GM19397 (cell line): ENCODE measurements around the gene SCYGR3.
"Not testable (repeated sequence)": the region's sequence is repeated elsewhere in the genome, so short reads cannot be mapped to it uniquely, and the experiment has no call there.

Experiments used
- ATAC-seq: cut with Tn5 transposase; IDR thresholded peaks from one replicate; pipeline ENCODE4 v1.9.1; 2021; ENCODE audit warnings: mild to moderate bottlenecking, moderate library complexity; ENCODE audit not compliant: unreplicated experiment

SCYGR3 gene

DNA sequence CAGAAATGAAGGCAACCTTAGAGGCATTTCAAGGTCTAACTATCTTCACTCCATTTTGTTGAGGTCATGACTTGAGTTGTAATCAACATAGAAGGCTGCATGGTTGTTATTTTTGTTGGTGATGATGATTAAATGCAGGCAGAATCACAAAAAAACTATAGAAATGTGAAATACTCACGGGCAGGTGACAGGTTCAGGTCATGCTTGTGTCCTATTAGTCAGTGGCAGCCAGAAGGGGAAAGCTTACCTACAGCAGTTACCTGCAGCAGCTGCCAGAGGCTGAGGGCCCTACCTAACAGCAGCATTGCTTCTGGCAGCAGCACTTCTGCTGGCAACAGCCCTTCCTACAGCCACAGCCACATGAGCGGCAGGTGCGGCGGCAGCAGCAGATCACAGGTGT is 394 bp downstream of the SCYGR3 start:
- ATAC-seq, result no peak

DNA sequence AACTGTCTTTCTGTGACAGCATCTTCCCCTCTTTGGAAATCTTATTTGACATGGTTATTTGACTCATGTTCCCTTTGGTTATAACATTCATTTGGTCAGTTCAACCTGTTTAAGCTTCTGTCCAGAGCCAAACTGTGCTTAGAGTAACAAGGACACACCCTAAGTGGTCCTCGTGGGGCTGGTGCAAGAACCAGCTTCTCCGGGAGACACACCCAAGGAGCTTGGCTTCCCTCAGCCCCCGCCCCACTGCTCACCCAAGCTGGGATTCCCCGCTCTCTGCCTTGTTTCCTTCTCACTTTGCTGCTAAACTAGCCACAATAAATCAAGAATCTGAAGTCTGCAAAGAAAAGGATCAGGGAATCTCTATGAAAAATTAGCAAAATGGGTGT is 1.4 kb downstream of the SCYGR3 start:
- no peak for ATAC-seq

DNA sequence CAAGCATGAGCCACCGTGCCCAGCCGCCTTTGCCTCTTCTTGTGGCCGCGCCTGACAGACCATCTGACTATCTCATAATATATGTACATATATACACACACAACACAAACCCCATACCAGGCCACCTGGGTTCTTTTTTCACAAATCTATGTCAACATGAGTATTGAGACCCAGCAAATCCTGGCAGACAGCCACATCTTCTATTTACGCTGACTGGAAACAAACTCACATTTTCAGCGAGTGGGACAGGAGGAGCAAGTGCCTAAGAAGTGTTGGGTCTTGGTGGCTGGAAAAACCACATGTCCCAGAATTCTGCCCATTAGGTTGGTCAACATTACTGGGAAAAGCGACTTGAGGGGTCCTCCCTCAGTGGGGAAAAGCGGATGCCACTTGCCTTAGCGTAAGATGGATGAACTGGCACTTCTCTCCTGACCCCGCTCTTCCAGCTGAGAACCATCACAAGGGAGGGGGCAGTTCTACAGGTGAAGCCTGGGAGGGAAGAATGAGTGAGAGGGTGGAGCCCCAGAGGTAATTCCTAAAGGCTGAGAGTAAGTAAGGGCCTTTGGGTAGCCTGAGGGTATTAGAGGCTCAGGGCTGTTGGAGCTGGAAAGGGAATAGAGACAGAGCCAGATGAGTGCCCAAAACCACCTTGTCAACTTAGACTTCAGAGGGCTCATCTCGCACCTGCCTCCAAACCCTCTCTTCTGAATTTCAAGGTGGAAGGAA is 1.9 kb downstream of the SCYGR3 start:
- ATAC-seq, result no peak

DNA sequence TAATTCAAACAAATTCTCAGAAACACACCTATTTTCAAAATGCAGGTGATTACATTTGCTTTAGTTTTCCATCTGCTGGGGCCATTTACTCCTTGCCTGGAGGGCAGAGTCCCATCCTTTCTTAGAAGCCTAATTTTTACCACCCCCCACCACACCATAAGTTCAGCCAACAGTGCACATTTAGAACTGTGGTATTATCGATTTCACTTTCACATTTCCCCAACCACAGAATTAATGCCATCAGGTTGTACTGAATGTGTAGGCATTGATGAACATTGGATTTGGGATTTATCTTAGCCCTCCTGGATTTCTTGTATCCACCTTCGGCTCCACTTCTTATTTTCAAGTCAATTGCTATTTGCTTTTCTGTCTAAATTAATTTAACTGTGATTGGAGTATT is 4.5 kb downstream of the SCYGR3 start:
- ATAC-seq, result no peak

DNA sequence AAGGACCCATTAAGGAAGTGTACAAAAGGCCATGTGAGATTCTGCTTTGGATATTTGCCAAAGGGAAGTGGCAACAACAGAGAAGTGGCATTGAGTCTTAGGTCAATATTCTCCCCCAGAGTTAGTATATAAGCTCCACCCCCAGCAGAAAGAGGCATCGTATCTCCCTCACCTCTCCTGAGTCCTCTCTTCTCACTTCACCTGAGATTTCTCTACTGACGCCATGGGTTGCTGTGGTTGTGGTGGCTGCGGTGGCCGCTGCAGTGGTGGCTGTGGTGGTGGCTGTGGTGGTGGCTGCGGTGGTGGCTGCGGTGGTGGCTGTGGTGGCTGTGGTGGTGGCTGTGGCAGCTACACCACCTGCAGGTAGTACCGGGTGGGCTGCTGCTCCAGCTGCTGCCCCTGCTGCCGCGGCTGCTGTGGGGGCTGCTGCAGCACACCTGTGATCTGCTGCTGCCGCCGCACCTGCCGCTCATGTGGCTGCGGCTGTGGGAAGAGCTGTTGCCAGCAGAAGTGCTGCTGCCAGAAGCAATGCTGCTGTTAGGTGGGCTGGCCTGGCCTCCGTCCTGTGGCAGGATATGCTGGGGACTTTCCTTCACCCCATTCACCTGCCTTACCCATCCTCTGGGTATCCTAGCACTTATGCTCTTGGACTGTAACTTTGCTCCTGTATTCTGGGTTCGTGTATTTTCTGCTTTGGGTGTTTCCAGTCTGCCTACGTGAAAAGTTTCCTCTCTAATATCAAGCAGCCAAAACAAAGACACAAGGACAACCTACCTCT is 5.9 kb downstream of the SCYGR3 start:
- peak; percentile 50 for ATAC-seq

DNA sequence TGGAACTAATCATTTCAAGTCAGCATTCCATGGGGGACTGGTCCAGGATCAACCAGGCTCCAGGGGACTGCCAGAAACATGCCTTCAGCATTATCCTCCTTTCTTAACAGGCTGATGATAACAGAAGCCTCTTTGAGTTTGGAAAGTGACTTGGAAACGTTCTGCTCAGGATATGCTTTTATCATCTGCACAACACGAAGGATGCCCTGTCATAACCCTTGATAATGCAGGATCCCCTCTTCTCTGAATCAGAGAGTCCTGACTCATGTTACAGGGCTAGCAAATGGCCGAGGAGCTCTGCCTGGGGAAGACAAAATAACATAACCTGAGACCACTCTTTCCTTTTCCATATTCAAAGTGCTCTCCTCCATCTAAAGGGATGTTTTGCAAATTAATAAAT is 6.7 kb downstream of the SCYGR3 start:
- no peak for ATAC-seq

DNA sequence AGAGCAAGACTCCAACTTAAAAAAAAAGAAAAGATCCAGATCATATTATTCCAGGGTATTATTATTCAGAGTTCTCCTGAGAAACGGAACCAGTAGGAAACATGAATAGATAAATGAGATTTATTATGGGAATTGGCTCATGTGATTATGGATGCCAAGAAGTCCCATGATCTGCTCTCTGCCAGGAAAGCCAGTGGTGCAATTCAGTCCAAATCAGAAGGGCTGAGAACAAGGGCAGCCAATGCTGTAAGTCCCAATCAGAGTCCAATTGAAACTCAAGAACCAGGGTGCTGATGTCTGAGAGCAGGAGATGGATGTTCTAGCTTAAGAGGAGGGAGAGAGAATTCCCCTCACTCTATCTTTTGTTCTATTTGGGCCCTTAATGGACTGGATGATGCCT is 8.2 kb downstream of the SCYGR3 start:
- no peak for ATAC-seq

DNA sequence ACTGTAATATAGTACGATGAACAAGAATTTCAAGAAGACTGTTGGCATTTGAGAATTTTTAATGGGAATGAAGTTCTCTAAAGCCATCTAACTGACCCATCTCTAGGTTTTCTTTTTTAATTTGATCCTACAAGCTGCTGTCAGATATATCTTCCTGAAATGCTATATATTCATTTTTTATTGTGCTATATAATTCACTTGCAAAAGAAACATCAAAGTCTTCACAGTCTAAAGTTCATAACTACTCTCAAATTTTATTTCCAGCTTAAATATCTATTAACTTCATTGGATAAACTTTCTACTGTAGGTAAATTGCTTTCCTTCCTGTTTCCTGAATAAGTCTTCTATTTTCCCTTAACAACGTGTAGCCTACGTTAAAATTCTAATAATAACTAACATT is 12.3 kb downstream of the SCYGR3 start:
- ATAC-seq, result no peak

DNA sequence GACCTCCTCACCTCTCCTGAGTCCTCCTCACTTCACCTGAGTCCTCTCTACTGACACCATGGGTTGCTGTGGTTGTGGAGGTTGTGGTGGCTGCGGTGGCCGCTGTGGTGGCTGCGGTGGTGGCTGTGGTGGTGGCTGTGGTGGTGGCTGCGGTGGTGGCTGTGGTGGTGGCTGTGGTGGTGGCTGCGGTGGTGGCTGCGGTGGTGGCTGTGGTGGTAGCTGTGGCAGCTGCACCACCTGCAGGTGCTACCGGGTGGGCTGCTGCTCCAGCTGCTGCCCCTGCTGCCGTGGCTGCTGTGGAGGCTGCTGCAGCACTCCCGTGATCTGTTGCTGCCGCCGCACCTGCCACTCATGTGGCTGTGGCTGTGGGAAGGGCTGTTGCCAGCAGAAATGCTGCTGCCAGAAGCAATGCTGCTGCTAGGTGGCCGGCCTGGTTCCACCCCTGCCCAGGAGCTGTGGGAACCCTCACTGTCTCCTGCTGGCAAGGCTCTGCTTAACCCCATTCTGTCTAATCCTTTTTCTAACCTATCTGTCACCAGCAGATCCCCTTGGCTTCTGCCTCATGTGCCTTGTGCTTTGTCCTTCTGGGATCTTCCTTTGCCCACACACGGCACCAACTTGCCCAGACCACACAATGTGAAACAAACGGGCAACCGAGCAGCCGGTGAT is 15.7 kb downstream of the SCYGR3 start, which contains the start of gene SCYGR2:
SCYGR2 (plus strand) TSS at position 59 of the 669 bp plus-strand sequence; CDS start at position 59, 0 bp downstream.
- ATAC-seq, result not testable (repeated sequence)

DNA sequence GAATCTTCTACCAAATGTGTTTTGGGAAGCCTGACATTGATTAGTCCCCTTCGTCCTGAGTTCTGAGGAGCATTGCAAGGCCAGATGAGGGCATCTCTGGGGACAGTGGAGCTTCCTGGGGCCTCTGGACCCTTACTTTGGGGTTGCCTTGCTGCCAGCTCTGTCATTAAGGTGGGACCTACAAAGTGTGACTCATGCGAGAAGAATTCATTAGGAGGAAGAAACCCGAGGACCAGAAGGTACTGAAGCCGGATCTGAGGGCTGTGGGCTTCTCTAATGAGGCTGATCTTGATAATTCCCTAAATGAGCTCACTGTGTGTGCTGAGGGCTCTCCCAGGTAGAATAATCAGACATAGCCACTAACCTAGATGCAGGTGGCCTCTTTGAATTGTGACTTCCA is 16.6 kb downstream of the SCYGR3 start:
- no peak for ATAC-seq

DNA sequence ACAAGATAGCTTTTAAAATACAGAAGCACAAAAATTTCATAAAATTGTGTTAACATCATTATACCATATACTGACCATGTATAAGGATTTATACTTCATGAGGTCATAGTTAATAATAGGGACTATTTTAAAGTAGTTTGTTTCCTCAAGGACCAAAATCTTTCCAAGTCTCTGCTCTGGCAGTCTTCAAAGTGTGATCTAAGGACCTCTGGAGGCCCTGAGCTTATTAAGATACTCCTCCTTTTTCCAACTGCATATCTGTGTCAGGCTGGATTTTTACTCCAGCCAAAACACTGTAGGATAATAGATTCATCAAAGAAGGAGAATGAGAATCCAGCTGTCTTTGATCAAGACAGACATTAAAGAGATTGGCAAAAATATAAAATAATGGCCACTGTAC is 17.6 kb downstream of the SCYGR3 start:
- ATAC-seq, result no peak

DNA sequence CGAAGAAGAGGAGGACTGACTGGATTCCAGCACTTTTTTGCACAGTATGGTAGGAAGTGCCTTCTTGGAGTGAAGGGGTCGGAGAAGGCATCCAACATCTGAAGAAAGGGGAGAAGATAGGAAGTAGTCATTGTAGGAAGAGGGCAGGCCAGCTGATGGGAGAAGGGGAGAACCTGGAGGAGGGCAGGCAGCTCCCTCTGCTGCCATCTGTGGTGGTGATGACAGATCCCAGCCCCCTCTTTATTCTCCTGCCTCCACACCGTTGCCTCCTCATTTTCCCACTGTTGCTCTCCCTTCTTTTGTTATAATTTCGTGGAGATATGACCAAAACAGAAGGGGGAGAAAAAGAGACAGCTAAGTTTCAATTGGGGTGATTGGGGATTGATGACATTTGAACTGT is 18.8 kb downstream of the SCYGR3 start:
- no peak for ATAC-seq

DNA sequence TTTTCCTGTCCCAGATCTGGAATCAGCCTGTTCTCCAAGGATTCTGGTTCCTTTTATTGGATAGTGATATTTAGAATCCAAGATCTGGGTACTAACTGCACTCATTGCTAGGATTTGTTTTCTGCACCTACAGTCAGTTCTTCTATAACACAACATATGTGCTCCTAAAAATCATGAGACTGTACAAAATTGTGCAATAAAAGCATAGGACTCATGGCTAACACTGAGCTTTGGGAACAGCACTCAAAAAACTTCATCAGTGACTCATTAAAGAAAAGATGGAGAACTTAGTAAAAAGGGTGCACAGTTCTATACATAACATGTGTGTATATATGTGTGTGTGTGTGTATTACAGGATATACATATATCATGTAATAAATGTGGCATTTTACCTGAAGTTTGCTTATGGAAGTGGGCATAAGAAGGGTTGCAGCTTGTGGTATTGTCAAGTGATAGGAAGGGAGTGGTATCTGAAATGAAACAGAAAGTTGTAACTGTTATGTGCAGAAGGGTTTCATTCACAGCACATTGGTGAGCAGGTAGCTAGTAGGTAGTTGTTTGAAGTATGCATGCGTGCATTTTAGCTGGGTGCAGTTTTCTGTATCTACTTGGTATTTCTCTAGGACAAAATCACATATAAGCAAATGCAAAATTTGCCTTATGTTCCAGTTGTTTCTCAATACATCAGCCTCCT is 21.8 kb downstream of the SCYGR3 start:
- ATAC-seq, result no peak

DNA sequence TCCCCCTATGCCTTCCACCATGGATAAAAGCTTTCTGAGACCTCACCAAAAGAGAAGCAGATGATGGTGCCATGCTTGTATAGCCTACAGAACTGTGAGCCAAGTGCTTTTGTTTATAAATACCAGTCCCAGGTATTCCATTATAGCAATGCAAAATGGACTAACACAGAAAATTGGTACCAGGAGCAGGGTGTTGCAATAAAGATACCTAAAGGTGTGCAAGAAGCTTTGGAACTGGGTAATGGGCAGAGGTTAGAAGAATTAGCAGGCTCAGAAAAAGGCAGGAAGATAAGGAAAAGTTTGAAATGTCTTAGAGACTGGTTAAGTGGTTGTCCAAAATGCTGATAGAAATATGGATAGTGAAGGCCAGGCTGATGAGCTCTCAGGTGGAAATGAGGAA is 32.3 kb downstream of the SCYGR3 start:
- ATAC-seq, result no peak

DNA sequence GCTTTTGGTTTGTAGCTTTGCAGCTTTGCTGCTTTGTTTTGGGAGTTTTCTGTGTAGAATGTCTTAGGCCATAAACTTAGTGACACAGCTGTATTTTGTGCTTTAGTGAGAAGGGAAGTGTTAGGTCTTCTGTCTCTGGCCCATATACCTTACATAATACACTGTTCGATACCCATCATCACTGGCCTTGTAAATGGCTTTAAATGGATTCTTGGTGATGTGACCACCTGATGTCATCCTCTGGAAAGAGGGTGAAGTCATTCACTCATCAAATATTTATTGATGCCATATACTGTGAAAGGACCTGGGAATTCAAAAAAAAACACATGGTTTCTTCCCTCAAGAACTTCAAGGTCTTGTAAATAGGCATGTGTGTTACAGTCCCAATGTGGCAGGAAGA is 34.8 kb downstream of the SCYGR3 start:
- no peak for ATAC-seq

DNA sequence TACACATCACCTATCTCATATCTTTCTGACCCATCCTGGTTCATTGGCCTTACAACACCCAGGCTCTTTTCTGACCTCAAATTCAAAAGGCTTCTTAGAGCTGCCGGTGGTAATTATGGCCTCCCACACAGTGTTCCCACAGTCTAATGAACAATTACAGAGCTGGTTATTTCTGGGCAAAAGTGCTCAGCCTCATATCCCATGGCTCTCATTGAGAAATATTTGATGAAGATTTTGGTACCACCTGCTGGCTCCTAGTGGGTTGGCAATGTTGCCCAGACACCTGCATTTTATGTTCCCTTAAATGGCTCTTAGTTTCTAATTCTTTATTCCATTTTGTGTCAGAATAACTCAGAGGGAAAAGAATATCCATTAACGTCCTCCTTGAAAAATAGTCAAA is 36.0 kb downstream of the SCYGR3 start:
- ATAC-seq, result no peak

DNA sequence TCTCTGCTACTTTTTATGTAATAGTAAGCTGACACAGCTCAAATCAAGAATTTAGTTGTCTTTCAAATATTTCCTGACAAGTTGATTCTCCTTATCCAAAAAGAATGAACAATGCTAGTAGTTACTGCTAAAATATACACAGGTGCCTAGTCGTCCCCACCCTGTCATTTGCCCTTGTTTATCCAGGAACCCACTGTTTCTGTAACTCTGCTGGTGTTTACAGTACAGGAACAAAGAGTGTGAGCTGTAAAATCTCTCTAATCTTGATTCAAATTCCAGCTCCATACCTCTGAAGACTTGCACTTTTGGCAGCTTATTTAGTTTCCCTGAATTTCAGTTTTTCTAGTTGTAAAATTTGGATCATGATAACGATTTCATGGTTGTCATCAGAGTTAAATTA is 37.1 kb downstream of the SCYGR3 start:
- no peak for ATAC-seq

DNA sequence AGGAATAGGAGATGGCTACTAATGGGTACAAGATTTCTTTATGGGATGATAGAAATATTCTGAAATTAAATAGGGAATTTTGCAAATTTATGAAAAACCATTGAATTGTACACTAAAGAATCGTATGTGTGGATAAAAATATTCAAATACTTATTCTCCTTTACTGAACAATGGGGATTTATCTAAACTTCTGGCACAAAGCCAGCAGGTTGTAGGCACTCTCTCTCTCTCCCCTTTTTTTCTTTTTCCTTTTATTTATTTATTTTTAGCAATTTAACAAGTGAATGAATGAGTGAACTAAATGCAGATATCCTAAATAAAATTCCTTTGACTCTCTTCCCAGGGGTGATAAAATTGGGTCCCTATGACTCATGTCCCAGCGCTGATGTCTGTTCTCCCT is 37.8 kb downstream of the SCYGR3 start:
- ATAC-seq, result no peak

DNA sequence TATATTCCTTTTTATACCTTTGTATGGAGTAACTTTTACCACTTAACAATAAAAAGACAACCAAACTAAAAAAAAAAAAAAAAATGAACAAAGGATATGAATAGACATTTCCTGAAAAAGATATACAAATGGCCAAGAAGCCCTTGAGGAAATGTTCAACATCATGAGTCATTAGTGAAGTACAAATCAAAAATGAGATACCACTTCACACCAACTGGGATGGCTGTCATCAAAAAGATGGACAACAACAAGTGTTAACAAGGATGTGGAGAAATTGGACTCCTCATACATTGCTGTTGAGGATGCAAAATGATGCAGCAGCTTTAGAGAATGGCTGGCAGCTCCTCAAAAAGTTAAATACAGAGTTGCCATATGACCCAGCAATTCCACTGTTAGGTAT is 38.5 kb downstream of the SCYGR3 start:
- ATAC-seq, result no peak

DNA sequence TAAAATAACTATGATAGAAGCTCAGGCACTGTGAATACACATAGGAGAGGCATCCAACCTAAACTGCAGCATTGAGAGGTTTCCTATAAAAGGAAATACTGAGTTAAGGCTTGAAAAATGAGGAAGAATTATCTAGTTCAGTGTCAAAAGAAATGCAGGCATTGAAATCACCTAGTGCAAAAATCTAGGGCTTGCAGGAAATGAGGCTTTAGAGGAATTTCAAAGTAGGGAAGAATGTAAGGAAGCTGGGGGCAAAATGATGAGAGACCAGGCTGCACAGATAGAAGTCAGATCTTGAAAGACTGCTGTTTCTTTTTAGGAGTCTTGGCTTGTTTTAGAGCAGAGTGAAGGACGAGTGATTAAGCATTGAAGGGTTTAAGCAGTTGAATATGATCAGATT is 44.0 kb downstream of the SCYGR3 start:
- ATAC-seq, result no peak

DNA sequence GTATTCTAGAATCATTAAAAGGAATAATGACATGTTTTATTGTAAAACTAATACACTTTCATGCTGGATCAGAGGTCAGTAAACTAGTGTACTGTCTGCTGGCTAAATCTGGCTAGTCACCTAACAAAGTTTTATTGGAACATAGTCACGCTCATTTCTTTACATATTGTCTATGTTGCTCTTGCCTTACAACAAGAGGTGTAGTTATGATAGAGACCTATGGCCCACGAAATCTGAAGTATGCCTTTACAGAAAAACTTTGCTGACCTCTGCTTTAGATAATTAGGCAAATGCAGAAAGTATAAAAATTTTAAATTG is 45.8 kb downstream of the SCYGR3 start:
- ATAC-seq, result no peak

DNA sequence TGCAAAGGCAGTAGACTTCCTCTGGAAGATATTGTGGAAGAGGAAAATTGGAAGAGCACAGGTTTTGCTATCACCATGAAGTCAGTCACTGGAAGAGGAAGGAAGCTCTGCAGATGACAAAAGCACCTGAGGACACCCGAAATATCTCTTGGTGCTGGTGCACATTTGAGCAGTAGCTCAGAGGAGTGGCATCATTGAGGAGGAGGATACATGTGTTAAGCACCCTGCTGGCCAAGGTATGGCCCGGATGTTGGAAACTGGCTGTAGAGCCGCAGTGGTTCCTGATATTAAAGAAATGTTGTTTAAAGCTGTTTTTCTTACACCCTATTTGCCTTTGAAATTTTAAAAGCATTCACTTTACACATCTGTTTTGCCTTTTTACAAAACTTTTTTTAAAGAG is 48.6 kb downstream of the SCYGR3 start:
- ATAC-seq, result no peak
